DND-41 (cell line): ENCODE results near the gene P4HA1.

Source experiments
- ATAC-seq: fragments of 200-7000 bp; cut with Tn5 transposase; 3 replicates; pipeline ENCODE4 v1.9.1; 2021; ENCODE audit warnings: low read depth; ENCODE audit not compliant: insufficient read depth
- DNase-seq: peaks from one replicate; pipeline ENCODE4 v3.0.0-alpha.2; 2020
- H2AFZ ChIP-seq: 2 replicates; pipeline ENCODE4 v1.6.0; 2012; ENCODE audit warnings: low read depth, low read length
- H3K27ac ChIP-seq: 2 replicates; pipeline ENCODE4 v1.5.1; 2012; ENCODE audit warnings: low read length, inconsistent platforms
- H3K27me3 ChIP-seq: fragments of 200-600 bp; sonication (generic); 2 replicates; pipeline ENCODE4 v1.6.0; 2012; ENCODE audit warnings: low read length, mild to moderate bottlenecking, inconsistent platforms; ENCODE audit not compliant: insufficient read depth, poor library complexity
- H3K36me3 ChIP-seq: 2 replicates; pipeline ENCODE4 v1.5.1; 2012; ENCODE audit warnings: low read length, inconsistent platforms; ENCODE audit not compliant: insufficient read depth
- H3K4me1 ChIP-seq: 2 replicates; pipeline ENCODE4 v1.5.1; 2012; ENCODE audit warnings: mild to moderate bottlenecking, low read length; ENCODE audit not compliant: insufficient read depth
- H3K4me2 ChIP-seq: 2 replicates; pipeline ENCODE4 v1.6.0; 2012; ENCODE audit warnings: mild to moderate bottlenecking, moderate library complexity, low read length, inconsistent platforms; ENCODE audit not compliant: insufficient read depth
- H3K4me3 ChIP-seq, 2 experiments: fragments of 200-600 bp in 1 of 2; shearing (Covaris generic) in 1 of 2; 2 replicates each; pipeline ENCODE4 v1.5.1; 2012 to 2016; ENCODE audit warnings: inconsistent platforms in 2 of 2, low read length in 2 of 2, mild to moderate bottlenecking in 2 of 2, low read depth in 1 of 2, moderate library complexity in 1 of 2
- H3K79me2 ChIP-seq: 2 replicates; pipeline ENCODE4 v1.6.0; 2012; ENCODE audit warnings: low read length, inconsistent platforms; ENCODE audit not compliant: insufficient read depth
- H3K9ac ChIP-seq: 2 replicates; pipeline ENCODE4 v1.6.0; 2012; ENCODE audit warnings: low read depth, mild to moderate bottlenecking, inconsistent platforms, low read length, moderate library complexity
- H3K9me3 ChIP-seq: 2 replicates; pipeline ENCODE4 v1.5.1; 2012; ENCODE audit warnings: low read length, moderate library complexity, mild to moderate bottlenecking, inconsistent platforms; ENCODE audit not compliant: insufficient read depth, severe bottlenecking
- H4K20me1 ChIP-seq: 2 replicates; pipeline ENCODE4 v1.6.0; 2012; ENCODE audit warnings: low read length; ENCODE audit not compliant: insufficient read depth
- EZH2 ChIP-seq: IDR thresholded peaks from 3 replicates; pipeline ENCODE4 v1.6.1; 2012; ENCODE audit warnings: borderline replicate concordance, low read depth, mild to moderate bottlenecking, moderate library complexity, low read length, inconsistent platforms; ENCODE audit not compliant: severe bottlenecking
- TF ChIP-seq, protein P1 (sequence below): IDR thresholded peaks from 2 replicates; pipeline ENCODE4 v1.5.1; 2012; ENCODE audit warnings: borderline replicate concordance, low read length, moderate library complexity, mild to moderate bottlenecking; ENCODE audit not compliant: poor library complexity, severe bottlenecking; ENCODE audit errors: extremely low read depth

P4HA1 gene

DNA sequence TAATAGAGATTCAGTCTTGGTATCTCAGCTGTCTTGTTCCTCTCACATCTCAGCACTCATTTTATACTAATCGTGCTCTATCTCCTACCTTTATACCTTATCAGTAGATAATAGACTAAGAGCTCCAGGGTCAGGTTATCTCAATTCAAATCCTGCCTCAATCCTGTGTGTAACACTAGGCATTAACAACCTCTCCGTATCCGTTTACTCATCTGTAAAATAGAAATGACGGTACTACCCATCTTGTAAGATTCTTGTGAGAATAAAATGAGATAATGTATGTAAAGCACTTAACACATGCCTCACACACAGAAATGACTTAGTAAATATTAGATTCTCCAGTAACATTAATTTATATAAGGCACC, 622 bp upstream of the P4HA1 start:
- Histone ChIP-seq H3K4me3 (peak overlapping the region; percentile 48 to 77; a peak in 3 of 4 replicates), H3K79me2 (peaks cover 41% of the 10 kb centered on the region), H3K4me2 (peak overlapping the region; percentile 69), H4K20me1 (peaks cover 9% of the 10 kb centered on the region), H3K4me1 (peaks cover 33% of the 10 kb centered on the region), H3K9ac (peak overlapping the region; percentile 84), H3K27ac (peak overlapping the region; percentile 80), H3K36me3 (no peaks in the 10 kb centered on the region; the same call in 1 of the 2 replicates), H3K9me3 (no peaks in the 10 kb centered on the region), H3K27me3 (no peaks in the 10 kb centered on the region), H2AFZ (peak overlapping the region; percentile 88)
- ATAC-seq: no peak
- DNase-seq: no peak
- TF ChIP-seq, protein P1, sequence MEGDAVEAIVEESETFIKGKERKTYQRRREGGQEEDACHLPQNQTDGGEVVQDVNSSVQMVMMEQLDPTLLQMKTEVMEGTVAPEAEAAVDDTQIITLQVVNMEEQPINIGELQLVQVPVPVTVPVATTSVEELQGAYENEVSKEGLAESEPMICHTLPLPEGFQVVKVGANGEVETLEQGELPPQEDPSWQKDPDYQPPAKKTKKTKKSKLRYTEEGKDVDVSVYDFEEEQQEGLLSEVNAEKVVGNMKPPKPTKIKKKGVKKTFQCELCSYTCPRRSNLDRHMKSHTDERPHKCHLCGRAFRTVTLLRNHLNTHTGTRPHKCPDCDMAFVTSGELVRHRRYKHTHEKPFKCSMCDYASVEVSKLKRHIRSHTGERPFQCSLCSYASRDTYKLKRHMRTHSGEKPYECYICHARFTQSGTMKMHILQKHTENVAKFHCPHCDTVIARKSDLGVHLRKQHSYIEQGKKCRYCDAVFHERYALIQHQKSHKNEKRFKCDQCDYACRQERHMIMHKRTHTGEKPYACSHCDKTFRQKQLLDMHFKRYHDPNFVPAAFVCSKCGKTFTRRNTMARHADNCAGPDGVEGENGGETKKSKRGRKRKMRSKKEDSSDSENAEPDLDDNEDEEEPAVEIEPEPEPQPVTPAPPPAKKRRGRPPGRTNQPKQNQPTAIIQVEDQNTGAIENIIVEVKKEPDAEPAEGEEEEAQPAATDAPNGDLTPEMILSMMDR: no peak
- no peak for TF ChIP-seq EZH2

DNA sequence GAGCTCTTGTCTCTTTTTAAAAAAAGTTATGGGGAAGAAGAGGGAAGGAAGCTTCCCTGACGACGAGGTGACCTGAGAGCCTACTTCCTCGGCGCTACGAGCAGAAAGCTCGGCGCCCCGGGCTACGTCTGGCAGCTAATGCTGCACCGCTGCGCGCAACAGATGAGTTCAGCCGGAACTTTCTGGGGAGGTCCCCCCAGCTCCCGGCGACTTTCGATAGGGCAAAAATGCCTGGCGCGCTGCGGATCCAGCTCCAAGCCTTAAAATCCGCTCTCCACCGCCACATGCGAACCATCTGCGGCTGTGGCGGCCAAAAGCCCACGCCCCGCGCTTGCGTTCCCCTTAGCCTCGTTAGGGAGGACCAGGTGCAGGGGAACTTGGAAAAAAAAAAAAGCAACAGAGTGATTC, 621 bp downstream of the P4HA1 start:
- peak; percentile 77 for DNase-seq
- Histone ChIP-seq H3K4me2 (peak overlapping the region; percentile 69), H3K27me3 (no peaks in the 10 kb centered on the region), H3K79me2 (peaks cover 54% of the 10 kb centered on the region), H3K4me3 (peak overlapping the region; percentile 48 to 77), H3K9ac (peak overlapping the region; percentile 84), H3K36me3 (no peaks in the 10 kb centered on the region; the same call in 1 of the 2 replicates), H3K9me3 (no peaks in the 10 kb centered on the region), H4K20me1 (peaks cover 9% of the 10 kb centered on the region), H3K27ac (peak overlapping the region; percentile 80), H3K4me1 (peaks cover 33% of the 10 kb centered on the region), H2AFZ (peak overlapping the region; percentile 88)
- peak; percentile 63 for ATAC-seq
- TF ChIP-seq, protein P1: no peak
- TF ChIP-seq EZH2: no peak

DNA sequence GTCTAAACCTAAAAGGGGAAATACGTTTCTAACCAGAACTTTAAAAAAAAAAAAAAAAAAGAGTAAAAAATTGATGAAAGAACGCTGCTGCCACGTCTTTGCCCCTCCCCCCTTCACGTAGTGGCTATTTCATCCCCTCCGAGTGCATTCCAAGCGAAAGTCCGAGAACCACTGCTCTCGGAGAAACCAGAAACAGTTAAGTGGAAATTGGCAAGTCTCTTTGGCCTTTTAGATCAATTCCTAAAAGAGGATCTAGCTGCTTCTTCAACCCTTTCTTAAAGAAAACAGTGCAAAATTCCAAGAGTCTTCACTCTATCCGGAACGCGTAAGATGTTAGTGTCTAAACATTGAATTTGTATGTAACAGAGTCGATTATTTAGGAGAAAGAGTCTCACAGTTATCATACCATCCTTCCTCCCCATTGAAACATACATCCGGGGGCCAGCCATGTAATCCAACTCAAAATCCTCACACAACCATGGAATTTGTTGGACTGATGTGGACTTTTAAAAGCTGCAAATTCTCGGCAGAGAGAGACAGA, 1.1 kb downstream of the P4HA1 start:
- peak overlapping the region; percentile 48 to 77 for H3K4me3 ChIP-seq
- H3K4me2 ChIP-seq: peak overlapping the region; percentile 69
- H2AFZ ChIP-seq: peak overlapping the region; percentile 88
- peaks cover 33% of the 10 kb centered on the region for H3K4me1 ChIP-seq
- TF ChIP-seq EZH2: no peak
- TF ChIP-seq, protein P1: no peak
- H3K9ac ChIP-seq: peak overlapping the region; percentile 84
- peak overlapping the region; percentile 80 for H3K27ac ChIP-seq
- no peaks in the 10 kb centered on the region; the same call in 1 of the 2 replicates for H3K36me3 ChIP-seq
- no peaks in the 10 kb centered on the region for H3K9me3 ChIP-seq
- H3K79me2 ChIP-seq: peaks cover 58% of the 10 kb centered on the region
- ATAC-seq (peak; percentile 4; the same call in 2 of the 3 replicates), DNase-seq (peak; percentile 31)
- no peaks in the 10 kb centered on the region for H3K27me3 ChIP-seq
- peaks cover 9% of the 10 kb centered on the region for H4K20me1 ChIP-seq
